BE2C (cell line): ENCODE measurements around the gene CMYA5.

Source experiments
- DNase-seq: peaks from one replicate; pipeline ENCODE4 v3.0.0-alpha.2; 2020
- H3K27me3 ChIP-seq: fragments of 250-450 bp; sonication (Bioruptor Pico); 2 replicates; pipeline ENCODE4 v1.5.1; 2020; ENCODE audit warnings: mild to moderate bottlenecking
- H3K36me3 ChIP-seq: fragments of 250-450 bp; sonication (Bioruptor Pico); 2 replicates; pipeline ENCODE4 v1.5.1; 2020; ENCODE audit warnings: mild to moderate bottlenecking
- H3K4me1 ChIP-seq: fragments of 250-450 bp; sonication (Bioruptor Pico); 2 replicates; pipeline ENCODE4 v1.5.1; 2020
- H3K4me3 ChIP-seq: 2 replicates; pipeline ENCODE4 v1.5.1; 2011; ENCODE audit warnings: low read depth, low read length
- H3K9me3 ChIP-seq: fragments of 250-450 bp; sonication (Bioruptor Pico); 2 replicates; pipeline ENCODE4 v1.5.1; 2020
- TF ChIP-seq, protein P1 (sequence below): IDR thresholded peaks from 2 replicates; pipeline ENCODE4 v1.5.1; 2012; ENCODE audit warnings: mild to moderate bottlenecking, low read depth, low read length

CMYA5 gene

DNA sequence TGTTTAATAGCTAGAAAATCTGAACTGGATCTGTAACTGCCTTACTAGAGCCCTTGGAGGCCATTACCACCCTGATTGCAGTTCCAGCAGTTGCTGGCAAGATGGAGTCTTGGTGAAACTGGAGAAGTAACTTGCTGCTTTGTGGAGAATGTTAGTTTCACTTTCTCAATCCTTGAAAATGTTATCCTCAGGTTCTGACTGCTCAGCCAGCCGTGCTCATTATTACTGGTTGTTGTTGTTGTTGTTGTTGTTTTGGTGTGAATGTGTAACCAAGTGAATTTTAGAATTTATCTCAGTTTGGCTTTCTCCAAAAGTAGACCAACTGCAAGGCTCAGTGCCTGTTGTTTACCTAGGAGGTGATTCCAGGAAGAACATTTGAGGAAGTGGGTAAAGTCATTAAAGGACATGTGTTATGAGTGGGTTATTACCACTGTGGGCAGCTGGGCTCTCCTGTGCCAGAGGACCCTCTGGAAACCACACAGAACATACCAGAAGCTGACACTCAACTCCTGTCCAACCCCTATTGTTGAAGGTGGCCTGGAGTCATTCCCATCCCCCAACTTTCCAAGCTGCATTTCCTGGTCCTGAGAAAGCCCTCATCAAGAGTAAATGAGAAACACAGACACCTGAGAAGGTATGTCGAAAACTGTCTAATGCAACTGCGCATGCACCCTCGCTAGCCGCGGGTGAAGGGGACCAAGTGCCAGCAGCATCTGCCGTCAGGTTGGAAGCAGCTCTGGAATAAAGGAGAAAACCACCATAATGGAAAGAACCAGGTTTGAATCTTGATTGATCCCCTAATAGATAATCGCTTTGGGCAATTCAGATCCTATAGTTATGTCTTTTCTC lies 111.6 kb downstream of the CMYA5 start:
- Histone ChIP-seq H3K4me3 (no peak overlapping the region), H3K27me3 (peaks cover 5% of the 10 kb centered on the region), H3K4me1 (no peaks in the 10 kb centered on the region), H3K36me3 (no peaks in the 10 kb centered on the region), H3K9me3 (no peaks in the 10 kb centered on the region)
- no peak for DNase-seq
- TF ChIP-seq, protein P1, sequence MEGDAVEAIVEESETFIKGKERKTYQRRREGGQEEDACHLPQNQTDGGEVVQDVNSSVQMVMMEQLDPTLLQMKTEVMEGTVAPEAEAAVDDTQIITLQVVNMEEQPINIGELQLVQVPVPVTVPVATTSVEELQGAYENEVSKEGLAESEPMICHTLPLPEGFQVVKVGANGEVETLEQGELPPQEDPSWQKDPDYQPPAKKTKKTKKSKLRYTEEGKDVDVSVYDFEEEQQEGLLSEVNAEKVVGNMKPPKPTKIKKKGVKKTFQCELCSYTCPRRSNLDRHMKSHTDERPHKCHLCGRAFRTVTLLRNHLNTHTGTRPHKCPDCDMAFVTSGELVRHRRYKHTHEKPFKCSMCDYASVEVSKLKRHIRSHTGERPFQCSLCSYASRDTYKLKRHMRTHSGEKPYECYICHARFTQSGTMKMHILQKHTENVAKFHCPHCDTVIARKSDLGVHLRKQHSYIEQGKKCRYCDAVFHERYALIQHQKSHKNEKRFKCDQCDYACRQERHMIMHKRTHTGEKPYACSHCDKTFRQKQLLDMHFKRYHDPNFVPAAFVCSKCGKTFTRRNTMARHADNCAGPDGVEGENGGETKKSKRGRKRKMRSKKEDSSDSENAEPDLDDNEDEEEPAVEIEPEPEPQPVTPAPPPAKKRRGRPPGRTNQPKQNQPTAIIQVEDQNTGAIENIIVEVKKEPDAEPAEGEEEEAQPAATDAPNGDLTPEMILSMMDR, result no peak

GRCh38 chr5:79802406-79802805 lies 112.8 kb downstream of the CMYA5 start:
- H3K9me3 ChIP-seq, result no peaks in the 10 kb centered on the region
- no peaks in the 10 kb centered on the region for H3K36me3 ChIP-seq
- no peak for DNase-seq
- no peaks in the 10 kb centered on the region for H3K4me1 ChIP-seq
- peaks cover 5% of the 10 kb centered on the region for H3K27me3 ChIP-seq
- TF ChIP-seq, protein P1, result no peak
- H3K4me3 ChIP-seq, result no peak overlapping the region

DNA sequence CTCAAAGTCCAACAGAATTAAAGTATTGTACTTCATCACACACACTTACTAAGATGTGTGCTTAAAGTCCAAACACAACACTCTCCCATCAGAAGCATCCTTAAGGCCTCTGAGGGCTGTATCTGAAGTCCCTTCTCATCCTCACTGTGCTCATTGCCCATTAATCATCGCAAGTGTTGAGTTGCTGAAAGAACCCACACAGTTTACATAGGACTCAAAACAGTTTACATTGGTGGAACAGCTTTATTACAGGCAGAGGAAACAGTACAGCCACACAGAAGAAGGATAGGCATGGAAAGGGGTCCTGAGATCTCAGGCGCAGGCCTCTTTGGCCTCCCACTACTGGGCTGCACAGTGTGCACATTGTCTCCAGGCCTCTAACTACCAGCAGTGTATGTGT lies 113.4 kb downstream of the CMYA5 start:
- no peaks in the 10 kb centered on the region for H3K36me3 ChIP-seq
- H3K4me3 ChIP-seq, result no peak overlapping the region
- TF ChIP-seq, protein P1, result no peak
- H3K27me3 ChIP-seq, result peaks cover 5% of the 10 kb centered on the region
- DNase-seq, result no peak
- no peaks in the 10 kb centered on the region for H3K4me1 ChIP-seq
- no peaks in the 10 kb centered on the region for H3K9me3 ChIP-seq

- TF ChIP-seq, protein P1, result no peak
- Histone ChIP-seq H3K36me3 (no peaks in the 10 kb centered on the region), H3K9me3 (no peaks in the 10 kb centered on the region), H3K4me1 (no peaks in the 10 kb centered on the region), H3K27me3 (peaks cover 5% of the 10 kb centered on the region; the same call in 1 of the 2 replicates), H3K4me3 (no peak overlapping the region)
- DNase-seq, result no peak
Observed at GRCh38 chr5:79806741-79807140, 117.1 kb downstream of the CMYA5 start.

DNA sequence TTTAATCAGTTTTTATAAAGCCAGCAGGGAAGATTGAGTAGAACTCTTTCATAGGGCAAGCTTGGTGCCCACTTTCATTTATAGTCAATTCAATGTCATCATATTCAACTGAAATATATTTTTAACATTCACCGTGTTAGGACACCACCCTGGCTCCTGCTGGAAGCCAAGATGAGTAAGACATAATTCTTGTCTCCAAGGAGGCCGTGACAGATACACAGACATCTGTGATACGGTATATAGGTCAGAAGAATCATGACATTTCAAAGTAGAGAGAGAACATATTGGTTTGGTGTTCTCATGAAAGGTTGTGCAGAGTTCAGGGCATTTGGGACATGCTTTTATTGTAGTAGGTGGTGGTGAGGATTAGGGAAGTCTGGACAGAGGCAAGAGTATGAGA lies 120.1 kb downstream of the CMYA5 start:
- Histone ChIP-seq H3K4me3 (no peak overlapping the region), H3K27me3 (peaks cover 5% of the 10 kb centered on the region; the same call in 1 of the 2 replicates), H3K4me1 (no peaks in the 10 kb centered on the region), H3K36me3 (no peaks in the 10 kb centered on the region), H3K9me3 (no peaks in the 10 kb centered on the region)
- DNase-seq, result no peak
- TF ChIP-seq, protein P1, result no peak

- Histone ChIP-seq H3K4me3 (no peak overlapping the region), H3K9me3 (no peaks in the 10 kb centered on the region), H3K36me3 (no peaks in the 10 kb centered on the region), H3K4me1 (no peaks in the 10 kb centered on the region), H3K27me3 (peaks cover 5% of the 10 kb centered on the region; the same call in 1 of the 2 replicates)
- DNase-seq, result no peak
- TF ChIP-seq, protein P1, result no peak
Observed at GRCh38 chr5:79811081-79811480, 121.4 kb downstream of the CMYA5 start.
